Activated CD4-positive, alpha-beta T cell treated with anti-CD3 and anti-CD28 coated beads, Interleukin-2, Interleukin-6, amounts not matched to agents 100 ng/mL and 50 ng/mL, durations not matched to agents 16 hours and 8 hours (primary cell): Measurements from ENCODE around the gene DST.

ENCODE experiments used
- DNase-seq: peaks from one replicate; pipeline ENCODE4 v3.0.0-alpha.2; 2020

Gene DST

GRCh38 chr6:56424542-56425083 lies 218.1 kb downstream of the DST start:
- DNase-seq, result no peak

DNA sequence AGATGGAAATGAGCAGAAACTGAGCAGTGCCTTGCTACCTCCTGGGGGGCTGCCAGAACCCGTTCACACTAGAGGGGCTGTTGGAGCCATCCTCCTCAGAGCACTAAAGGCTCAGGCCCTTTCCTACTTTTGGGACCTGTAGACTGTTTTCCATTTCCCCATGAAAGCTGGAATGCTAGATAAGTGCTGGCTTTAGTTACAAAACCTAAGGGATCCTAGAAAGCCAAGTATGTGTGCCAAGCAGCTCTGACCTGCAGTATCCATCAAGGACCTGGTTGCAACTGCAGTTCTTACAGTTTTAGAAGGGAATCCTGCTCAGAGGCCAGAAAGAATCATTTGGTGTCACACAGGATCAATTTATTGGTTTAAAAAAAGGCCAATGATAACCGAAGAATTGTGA lies 218.6 kb downstream of the DST start:
- no peak for DNase-seq

- no peak for DNase-seq
These were observed 222.4 kb downstream of the DST start for GRCh38 chr6:56420296-56420695.

DNA sequence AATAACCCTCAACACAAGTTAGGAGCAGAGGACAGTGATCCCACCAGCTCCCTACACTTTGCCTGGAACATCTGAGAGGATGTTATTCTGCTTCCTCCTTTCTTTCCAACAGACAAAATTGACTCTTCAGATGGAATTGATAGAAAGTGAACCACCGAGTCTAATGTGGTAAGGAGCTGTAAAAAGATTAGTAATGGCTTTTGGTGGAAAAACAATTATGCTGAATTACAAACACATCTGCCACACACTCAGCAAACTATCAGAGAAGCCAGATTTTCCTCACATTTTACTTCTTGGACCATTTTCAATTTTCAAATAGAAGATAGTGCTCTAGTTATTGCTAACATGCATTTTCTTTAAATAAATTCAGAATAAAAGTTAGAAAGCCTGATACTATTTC lies 223.5 kb downstream of the DST start:
- no peak for DNase-seq

GRCh38 chr6:56417823-56418222 lies 224.9 kb downstream of the DST start:
- no peak for DNase-seq

- DNase-seq, result no peak
These were observed 226.4 kb downstream of the DST start for GRCh38 chr6:56416247-56416646.

GRCh38 chr6:56408976-56409375 lies 233.7 kb downstream of the DST start:
- DNase-seq, result no peak
